Right renal pelvis (tissue), 4 donors: ENCODE results near the gene FARSA. TPM values are rescaled to one million over a fixed set of nuclear protein-coding genes. Genes with fewer than 3 reads are reported as not detected.
"Not testable (repeated sequence)": the region's sequence is repeated elsewhere in the genome, so short reads cannot be mapped to it uniquely, and the experiment has no call there.

Experiments
- DNase-seq, 4 donors: peaks; one replicate each; pipeline ENCODE4 v3.0.0-alpha.2; 2013; ENCODE audit warnings: low read depth in 4 of 4, low spot score in 3 of 4, missing footprints in 1 of 4
- polyA plus RNA-seq, 4 donors: library from polyadenylated mRNA; unstranded; fragments of 120-200 nt; gene quantifications; one replicate each; pipeline ENCODE4 v1.2.1, GENCODE V29; 2013; ENCODE audit not compliant: insufficient read length in 4 of 4

The FARSA gene
- polyA plus RNA-seq, 4 donors = 48.8 to 62.7 (median 49.4) TPM

DNA sequence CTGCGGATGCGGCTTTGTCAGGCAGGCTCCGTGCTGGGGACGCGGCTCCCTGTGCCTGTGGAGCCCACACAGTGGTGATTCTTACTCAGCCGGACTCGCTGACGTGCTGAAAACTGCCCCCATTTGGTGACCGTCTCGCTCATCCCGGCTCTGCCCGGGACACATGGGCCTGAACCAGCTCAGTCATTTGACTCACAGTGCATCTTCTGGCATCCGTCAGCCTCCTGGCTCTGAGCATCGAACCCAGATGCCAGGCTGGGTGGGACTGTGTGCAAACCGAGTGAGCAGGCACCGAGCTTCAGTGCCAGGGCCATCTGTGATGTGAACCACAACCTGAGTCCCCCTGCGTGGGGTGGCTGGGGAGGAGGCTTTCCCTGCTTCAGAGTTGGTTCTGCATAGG lies 37.1 kb downstream of the FARSA start:
- no peak for DNase-seq

DNA sequence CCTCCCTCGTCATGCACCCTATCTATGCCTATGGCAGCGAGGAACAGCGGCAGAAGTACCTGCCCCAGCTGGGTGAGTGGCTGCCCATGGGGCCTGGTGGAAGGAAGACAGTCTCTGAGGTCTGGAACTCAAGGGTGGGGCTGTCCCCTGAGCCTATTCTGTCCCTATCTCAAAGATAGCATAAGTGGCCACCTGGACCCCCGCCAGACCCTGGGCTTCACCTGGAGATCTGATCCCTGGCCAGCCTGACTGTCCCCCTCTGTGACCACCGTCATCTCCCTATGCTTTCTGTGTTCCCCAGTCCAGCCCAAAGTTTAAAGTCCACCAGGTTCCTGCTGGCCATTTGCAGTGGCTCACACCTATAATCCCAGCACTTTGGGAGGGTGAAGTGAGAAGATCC lies 39.9 kb downstream of the FARSA start:
- DNase-seq = no peak

DNA sequence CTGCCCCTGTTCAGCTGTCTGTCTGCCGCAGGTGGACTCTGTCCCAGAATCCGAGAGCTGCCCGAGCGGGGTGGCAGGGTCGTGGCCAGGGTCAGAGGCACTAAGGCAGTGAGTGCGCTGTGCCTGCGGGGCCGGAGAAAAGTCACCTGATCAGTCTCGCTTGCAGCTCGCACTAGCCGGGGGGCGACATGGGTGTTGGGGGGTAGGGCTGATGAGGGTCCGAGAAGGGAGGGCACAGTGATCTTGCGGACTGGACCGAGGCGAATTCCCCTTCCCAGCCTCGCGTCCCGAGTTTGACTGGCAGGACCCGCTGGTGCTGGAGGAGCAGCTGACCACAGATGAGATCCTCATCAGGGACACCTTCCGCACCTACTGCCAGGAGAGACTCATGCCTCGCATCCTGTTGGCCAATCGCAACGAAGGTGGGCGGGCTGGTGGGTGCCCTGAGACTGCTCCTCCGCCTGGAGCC lies 41.9 kb downstream of the FARSA start:
- no peak for DNase-seq

DNA sequence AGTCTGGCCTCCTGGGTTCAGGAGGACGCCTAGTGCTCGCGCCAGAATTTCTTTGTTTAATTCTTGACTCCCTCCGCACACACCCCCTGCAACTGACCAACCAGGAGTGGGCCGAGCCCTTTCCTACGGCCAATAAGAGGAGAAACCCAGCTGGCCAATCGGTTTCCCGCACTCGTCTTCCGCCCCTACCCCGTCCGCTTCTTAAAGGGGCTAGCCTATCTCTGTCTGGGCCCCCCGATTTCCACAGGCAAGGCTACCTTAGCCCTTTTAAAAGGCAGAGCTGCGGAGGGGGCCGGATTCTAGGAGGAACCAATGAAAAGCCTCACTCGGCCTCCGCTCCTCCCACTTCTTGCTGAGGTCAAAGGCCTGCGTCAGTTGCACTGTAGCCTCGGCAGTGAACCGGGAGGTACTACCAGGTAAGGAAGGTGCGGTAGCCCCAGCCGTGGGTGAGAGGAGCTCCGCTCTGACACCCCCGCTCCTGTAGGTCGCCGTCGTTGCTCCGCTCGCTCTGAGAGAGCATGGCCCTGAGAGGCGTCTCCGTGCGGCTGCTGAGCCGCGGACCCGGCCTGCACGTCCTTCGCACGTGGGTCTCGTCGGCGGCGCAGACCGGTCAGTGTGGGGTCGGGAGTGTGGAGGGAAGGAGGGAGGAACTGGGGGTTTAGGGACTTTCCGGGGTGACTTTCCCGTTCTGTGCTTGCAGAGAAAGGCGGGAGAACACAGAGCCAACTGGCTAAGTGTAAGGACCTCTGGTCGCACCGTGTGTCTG lies 42.5 kb downstream of the FARSA start, which contains the start of gene GCDH:
TSS of gene GCDH (plus strand) at position 374 of the 766 bp plus-strand sequence. CDS start at position 519, 145 bp downstream.
- DNase-seq = peak; percentile 88 to 98 (median 96)

DNA sequence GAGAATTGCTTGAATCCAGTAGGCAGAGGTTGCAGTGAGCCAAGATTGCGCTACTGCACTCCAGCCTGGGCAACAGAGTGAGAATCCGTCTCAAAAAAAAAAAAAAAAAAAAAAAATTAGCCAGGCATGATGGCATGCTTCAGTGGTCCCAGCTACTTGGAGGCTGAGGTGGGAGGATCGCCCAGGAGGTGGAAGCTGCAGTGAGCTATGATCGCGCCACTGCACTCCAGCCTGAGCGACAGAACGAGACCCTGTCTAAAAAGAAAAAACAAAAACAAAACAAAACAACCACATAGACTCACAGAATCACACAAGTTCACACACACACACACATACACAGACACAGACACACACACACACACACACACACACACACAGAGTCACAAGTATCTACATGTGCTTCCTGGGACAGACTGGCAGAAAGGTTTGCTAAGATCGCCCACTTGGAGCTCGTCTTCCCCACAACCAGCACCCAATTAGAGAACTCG lies 43.2 kb downstream of the FARSA start:
- not testable (repeated sequence) for DNase-seq

DNA sequence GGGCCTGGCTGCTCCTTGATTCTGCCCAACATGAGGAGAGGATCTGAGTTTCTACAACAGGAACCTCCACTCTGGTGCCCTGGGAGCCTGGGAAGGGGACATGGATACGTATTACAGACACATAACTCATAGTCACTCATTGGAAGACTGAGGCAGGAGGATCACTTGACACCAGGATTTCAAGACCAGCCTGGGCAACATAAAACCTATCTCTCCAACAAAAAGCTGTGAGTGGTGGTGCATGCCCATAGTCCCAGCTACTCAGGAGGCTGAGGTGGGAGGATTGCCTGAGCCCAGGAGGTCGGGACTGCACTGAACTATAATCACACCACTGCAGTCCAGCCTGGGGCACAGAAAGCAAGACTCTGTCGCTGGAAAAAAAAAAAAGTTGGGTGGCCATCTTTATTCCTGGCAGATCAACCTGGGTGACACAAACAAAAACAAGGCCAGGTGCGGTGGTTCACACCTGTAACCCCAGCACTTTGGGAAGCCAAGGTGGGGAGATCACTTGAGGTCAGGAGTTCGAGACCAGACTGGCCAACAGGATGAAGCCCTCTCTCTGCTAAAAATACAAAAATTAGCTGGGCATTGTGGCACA lies 45.4 kb downstream of the FARSA start:
- DNase-seq = no peak

DNA sequence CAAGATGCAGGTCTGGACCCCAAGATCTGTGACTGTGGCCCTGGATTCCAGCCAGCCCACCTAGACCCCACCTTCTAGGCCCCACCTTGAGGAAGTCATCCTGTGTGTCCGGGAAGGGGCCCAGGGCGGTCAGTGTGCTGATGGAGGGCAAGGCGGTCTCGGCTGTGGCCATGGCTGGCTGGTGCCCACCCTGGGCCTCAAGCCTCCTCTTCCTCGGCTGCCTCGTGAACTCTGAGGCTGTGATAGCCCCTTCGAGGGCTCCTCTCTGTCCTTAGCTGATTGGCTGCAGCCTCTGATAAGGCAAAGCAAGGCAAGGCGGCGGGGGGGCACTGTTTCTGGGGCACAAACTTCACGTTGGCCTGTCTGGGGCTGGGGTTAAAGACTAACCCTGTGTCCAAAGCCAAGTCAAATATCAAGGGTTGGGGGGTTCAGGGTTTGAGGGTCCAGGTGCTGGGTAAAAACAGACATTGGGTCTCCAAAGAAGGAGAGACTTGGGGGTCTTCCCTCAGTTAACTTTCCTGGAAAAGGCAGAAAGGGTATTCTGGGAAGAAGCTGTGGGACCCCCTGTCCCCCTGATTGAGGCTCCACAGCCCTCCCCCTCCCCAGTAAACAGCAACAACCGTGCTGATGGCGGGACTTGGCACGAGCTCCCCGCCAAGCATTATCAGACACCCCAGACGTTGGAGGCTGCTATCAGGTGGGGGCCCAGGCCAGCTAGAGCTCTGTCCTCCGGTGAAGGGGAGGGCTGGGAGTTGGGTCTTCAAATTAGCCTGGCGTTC lies 46.4 kb downstream of the FARSA start, which contains the start of gene KLF1:
TSS of gene KLF1 (minus strand) at position 233 of the 779 bp plus-strand sequence. CDS start at position 172, 61 bp downstream.
- no peak for DNase-seq

DNA sequence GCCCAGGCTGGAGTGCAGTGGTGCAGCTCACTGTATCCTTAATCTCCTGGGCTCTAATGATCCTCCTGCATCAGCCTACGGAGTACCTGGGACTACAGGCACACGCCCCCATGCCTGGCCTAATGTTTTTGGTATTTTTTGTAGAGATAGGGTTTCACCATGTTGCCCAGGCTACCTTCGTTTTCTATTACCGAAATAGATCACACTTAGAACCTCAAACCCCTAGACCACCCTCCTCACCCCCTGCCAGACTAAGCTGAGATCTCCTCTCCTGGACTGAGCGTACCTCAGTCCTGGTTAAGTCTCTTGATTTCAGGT lies 46.9 kb downstream of the FARSA start:
- DNase-seq = no peak

DNA sequence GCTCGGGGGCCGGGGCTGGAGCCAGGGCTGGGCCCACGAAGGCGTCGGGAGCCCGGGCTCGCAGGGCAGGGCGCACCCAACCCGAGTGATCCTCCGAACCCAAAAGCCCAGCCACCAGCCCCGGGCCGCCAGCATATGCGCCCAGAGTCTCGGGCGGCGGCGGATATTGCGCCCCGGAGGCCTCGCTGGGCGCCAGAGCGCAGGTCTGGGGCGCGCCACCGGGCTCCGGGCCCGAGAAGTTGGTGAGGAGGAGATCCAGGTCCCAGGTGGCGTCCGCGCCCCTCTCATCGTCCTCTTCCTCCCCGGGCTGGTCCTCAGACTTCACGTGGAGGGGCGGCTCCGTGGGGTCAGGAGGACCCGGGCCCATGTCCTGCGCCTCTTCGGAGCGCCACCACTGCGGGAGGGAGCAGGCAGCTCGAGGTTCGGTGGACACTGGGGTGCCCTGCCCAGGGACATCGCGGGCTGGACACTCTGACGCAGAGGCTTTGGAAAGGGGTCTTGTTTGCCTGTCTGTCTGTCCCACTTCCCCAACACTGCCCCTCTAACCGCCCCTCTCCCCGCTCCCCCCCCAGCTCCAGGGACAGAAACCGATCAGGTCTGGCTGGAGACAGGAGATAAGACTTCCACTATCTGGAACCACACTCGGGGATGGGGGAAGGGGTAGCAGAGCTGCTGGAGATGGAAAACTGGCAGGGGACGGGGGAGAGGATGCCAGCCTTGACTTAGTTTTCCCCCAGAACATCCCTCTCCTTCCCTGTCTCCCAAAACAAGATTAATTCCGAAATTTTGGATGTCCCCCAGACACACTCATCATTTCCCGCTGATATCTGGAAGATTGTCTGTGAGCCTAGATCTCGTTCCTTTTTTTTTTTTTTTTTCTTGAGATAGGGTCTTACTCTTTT lies 47.5 kb downstream of the FARSA start:
- no peak for DNase-seq

DNA sequence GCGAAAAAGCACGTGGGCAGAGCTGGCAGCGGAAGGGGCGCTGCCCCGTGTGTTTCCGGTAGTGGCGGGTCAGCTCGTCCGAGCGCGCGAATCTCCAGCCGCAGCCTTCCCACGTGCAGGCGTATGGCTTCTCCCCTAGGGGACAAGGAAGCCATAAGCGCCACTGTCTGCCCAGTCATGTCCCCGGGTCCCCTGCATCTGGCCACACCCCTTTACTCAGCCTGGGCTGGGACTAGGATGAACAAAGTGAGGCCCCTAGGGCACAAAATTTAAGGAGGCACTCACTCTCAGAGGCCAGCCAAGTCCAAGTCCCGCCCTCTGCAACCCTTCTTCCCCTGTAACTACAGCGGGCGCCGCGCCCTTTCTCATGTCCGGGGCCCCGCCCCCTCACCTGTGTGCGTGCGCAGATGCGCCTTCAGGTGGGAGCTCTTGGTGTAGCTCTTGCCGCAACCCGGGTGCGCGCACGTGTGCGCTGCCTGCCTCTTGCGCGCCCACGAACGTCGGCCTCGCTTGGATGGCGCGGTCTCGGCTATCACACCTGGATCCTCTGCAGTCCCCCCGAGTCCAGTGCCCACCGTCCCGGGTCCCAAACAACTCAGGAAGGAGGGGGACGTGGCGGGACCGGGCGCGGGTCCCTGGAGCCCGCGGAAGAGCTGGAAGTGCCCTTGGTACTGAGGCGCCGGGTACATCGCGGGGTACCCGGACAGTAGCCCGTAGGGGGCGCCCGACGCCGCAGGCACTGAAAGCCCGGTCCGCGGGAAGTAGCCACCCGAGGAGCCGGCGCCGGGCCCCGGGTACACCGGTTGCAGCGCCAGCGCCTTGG lies 48.4 kb downstream of the FARSA start:
- DNase-seq = no peak

DNA sequence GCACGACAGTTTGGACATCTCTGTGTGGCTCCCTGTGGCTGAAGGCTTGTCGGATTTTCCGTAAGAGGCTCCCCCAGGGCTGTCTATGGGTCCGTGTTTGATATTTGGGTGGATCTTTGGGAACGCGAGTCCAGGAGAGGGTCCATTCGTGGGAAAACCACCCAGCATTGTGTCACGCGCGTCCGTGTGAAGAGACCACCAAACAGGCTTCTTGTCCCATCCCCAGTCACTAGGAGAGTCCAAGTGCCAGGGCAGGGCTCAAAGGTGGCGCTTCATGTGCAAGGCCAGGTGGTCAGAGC lies 48.9 kb downstream of the FARSA start:
- no peak for DNase-seq

DNA sequence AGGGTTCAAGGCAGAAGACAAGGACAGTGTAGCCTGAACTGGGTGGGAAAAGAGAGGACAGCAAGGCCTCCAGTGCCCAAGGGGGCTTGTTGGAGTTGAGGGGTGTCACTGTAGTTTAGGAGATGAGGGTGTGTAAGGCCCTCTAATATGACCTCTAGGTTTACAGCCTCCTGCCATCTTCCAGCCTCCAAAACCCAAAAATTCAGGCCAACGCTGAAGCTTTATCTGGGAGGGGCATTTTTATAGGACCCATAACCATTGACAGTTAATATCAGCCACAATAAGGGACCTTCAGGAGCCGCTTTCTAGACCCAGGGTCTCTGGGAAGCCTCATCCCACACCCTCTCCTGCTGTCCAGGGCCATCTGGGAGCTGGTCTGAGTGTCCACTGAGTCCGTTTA lies 49.3 kb downstream of the FARSA start:
- DNase-seq = no peak

DNA sequence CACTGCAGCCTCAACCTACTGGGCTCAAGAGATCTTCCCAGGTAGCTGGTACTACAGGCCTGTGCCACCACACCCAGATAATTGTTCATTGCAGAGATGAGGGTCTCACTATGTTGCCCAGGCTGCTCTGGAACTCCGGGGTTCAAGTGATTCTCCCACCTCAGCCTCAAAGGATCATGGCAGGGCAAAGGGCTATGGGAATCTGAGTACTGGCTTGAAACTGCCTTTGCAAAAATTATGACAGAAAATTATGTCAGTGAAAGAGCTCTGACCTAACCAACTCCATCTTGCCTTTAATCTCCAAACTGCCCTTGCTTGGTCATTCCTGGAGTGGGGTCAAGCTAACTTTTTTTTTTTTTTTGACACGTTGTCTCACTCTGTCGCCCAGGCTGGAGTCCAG lies 50.9 kb downstream of the FARSA start:
- DNase-seq = no peak

DNA sequence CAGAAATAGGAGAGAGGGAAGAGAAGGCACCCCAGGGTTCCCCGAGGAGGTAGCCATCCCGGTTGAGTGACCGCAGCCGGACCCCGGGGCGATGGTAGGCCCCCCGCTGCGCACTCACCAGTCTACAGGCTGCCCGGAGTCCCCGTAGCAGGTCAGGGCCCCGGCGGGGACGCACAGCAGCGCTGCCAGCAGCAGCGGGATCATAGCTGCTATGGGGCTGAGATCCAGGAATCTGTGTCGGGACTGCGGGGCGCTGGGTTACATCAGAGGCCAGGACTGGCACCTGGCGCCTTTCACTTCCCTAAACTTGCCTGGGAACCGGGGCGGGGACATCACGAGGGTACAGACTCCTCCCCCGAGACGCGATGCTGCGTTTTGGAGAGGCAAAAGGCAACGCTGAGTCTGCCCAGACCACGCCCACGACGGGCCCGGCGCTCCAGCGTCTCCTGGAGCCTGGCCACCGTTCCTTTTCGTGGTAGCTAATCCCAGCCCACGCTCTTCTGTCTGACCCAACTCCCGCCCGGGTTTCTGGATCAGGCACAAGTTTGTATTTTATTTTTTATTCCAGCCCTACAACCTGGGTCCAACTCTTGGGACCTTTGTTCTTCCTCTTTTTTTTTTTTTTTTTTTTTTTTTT lies 52.2 kb downstream of the FARSA start, which contains the start of gene DNASE2:
TSS of gene DNASE2 (minus strand) at position 278 of the 637 bp plus-strand sequence. CDS start at position 204, 74 bp downstream.
- DNase-seq = peak in 2 of 4 donors; percentile 70 to 72

DNA sequence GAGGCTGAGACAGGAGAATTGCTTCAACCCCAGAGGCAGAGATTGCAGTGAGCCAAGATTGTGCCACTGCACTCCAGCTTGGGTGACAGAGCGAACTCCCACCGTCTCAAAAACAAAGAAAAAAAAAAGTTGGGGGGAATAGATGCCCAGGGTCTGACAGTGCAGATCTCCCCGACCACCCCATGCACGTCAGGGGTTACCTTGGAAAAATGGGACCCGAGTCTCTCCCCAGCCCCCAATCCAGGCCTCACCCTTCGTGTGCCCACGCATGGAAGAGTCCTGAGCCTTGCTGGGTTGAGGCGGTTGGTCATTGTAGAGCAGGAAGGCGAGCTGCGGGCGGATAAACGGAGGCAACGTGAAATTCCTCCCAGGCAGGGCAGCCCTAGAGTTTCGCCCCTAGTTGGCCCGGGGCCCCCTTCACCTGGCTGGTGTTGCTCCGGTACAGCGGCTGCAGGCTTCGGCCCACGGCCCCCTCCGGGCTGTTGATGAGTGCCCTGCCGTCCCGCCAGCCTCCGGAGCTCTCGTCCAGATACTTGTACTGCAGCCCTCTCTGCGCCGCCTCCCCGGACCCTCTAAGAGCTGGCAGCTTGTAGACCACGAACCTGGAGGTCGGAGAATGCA lies 52.9 kb downstream of the FARSA start:
- no peak for DNase-seq

DNA sequence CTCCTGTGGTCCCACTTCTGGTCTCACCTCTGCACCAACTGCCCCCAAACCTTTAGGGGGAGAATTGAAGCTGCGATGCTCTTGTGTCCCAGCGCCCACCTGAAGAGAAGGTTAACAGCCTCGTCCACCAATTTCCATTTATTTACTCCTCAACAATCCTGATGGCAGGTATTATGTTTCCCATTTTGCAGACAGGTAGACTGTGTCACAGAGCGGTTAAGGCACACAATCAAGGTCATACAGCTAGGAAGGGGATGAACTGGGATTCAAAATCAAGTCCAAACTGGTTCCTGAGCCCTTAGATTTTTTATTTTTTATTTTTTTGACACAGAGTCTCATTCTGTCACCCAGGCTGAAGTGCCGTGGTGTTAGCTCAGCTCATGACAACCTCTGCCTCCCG lies 58.4 kb downstream of the FARSA start:
- no peak for DNase-seq

DNA sequence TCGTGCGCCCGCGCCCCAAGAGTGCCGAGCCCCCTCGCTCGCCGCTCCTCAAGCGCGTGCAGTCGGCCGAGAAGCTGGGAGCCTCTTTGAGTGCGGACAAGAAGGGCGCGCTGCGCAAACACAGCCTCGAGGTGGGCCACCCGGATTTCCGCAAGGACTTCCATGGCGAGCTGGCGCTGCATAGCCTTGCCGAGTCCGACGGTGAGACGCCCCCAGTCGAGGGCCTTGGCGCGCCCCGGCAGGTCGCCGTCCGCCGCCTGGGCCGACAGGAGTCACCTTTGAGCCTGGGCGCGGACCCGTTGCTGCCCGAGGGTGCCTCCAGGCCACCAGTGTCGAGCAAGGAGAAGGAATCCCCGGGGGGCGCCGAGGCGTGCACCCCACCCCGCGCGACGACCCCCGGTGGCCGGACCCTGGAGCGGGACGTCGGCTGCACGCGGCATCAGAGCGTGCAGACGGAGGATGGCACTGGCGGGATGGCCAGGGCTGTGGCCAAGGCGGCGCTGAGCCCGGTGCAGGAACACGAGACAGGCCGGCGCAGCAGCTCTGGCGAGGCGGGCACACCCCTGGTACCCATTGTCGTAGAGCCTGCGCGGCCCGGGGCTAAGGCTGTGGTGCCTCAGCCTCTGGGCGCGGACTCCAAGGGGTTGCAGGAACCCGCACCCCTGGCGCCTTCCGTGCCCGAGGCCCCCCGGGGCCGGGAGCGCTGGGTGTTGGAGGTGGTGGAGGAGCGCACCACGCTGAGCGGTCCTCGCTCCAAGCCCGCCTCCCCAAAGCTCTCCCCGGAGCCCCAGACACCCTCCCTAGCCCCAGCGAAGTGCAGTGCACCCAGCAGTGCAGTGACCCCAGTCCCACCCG lies 59.4 kb downstream of the FARSA start:
- DNase-seq = no peak
